ENCODE results near the gene TIGD3. TPM values are rescaled to one million over a fixed set of nuclear protein-coding genes. Genes with fewer than 3 reads are reported as not detected.
A peak's percentile ranks its signal among the peaks of the same experiment; 100 is the strongest.

Gene TIGD3
- total and polyA plus RNA-seq, 2 of the 13 experiments (the other 11 are each of a cell fraction or from before 2014, with no cell fraction given) = 0.49 to 4.9 TPM

GRCh38 chr11:65386307-65387140 lies 32.0 kb downstream of the TIGD3 start, which contains the start of gene FRMD8 (continued):
- TF ChIP-seq ZNF256 (CRISPR knock-in tag; conservative IDR thresholded peaks at IDR 0.05) (no peak), ZNF569 (CRISPR knock-in tag; IDR thresholded peaks at IDR 0.05; ENCODE audit: borderline replicate concordance) (peak; percentile 59; the same call in 1 of the 2 replicates), JUND (CRISPR knock-in tag; IDR thresholded peaks at IDR 0.05) (no peak), KLF15 (CRISPR knock-in tag; IDR thresholded peaks at IDR 0.05; ENCODE audit: borderline replicate concordance) (no peak), PBX2 (CRISPR knock-in tag; IDR thresholded peaks at IDR 0.05) (no peak), ZNF570 (CRISPR knock-in tag; IDR thresholded peaks at IDR 0.05; ENCODE audit: borderline replicate concordance) (no peak), PPARG (CRISPR knock-in tag; conservative IDR thresholded peaks at IDR 0.05) (no peak), MXD3 (CRISPR knock-in tag; IDR thresholded peaks at IDR 0.05) (peak; percentile 70; the same call in 1 of the 2 replicates), THAP8 (CRISPR knock-in tag; IDR thresholded peaks at IDR 0.05; ENCODE audit: borderline replicate concordance) (0 out of 2 replicates have a peak, but pooled peaks have one; percentile 68), ZGPAT (CRISPR knock-in tag; IDR thresholded peaks at IDR 0.05) (peak; percentile 61), SRSF9 (IDR thresholded peaks at IDR 0.05; ENCODE audit: borderline replicate concordance, insufficient read depth, low read depth, low read length, poor library complexity, severe bottlenecking) (no peak), ZNF274 (CRISPR knock-in tag; IDR thresholded peaks at IDR 0.05) (0 out of 2 replicates have a peak, but pooled peaks have one; percentile 12), ARNT2 (CRISPR knock-in tag; IDR thresholded peaks at IDR 0.05; ENCODE audit: low read depth) (peak; percentile 40; the same call in 1 of the 2 replicates)
- TF ChIP-seq, protein P1, sequence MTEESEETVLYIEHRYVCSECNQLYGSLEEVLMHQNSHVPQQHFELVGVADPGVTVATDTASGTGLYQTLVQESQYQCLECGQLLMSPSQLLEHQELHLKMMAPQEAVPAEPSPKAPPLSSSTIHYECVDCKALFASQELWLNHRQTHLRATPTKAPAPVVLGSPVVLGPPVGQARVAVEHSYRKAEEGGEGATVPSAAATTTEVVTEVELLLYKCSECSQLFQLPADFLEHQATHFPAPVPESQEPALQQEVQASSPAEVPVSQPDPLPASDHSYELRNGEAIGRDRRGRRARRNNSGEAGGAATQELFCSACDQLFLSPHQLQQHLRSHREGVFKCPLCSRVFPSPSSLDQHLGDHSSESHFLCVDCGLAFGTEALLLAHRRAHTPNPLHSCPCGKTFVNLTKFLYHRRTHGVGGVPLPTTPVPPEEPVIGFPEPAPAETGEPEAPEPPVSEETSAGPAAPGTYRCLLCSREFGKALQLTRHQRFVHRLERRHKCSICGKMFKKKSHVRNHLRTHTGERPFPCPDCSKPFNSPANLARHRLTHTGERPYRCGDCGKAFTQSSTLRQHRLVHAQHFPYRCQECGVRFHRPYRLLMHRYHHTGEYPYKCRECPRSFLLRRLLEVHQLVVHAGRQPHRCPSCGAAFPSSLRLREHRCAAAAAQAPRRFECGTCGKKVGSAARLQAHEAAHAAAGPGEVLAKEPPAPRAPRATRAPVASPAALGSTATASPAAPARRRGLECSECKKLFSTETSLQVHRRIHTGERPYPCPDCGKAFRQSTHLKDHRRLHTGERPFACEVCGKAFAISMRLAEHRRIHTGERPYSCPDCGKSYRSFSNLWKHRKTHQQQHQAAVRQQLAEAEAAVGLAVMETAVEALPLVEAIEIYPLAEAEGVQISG (CRISPR knock-in tag; IDR thresholded peaks at IDR 0.05) = peak; percentile 18; the same call in 1 of the 2 replicates
- TF ChIP-seq, protein P2, sequence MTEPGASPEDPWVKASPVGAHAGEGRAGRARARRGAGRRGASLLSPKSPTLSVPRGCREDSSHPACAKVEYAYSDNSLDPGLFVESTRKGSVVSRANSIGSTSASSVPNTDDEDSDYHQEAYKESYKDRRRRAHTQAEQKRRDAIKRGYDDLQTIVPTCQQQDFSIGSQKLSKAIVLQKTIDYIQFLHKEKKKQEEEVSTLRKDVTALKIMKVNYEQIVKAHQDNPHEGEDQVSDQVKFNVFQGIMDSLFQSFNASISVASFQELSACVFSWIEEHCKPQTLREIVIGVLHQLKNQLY (CRISPR knock-in tag; IDR thresholded peaks at IDR 0.05) = no peak
- TF ChIP-seq, protein P3, sequence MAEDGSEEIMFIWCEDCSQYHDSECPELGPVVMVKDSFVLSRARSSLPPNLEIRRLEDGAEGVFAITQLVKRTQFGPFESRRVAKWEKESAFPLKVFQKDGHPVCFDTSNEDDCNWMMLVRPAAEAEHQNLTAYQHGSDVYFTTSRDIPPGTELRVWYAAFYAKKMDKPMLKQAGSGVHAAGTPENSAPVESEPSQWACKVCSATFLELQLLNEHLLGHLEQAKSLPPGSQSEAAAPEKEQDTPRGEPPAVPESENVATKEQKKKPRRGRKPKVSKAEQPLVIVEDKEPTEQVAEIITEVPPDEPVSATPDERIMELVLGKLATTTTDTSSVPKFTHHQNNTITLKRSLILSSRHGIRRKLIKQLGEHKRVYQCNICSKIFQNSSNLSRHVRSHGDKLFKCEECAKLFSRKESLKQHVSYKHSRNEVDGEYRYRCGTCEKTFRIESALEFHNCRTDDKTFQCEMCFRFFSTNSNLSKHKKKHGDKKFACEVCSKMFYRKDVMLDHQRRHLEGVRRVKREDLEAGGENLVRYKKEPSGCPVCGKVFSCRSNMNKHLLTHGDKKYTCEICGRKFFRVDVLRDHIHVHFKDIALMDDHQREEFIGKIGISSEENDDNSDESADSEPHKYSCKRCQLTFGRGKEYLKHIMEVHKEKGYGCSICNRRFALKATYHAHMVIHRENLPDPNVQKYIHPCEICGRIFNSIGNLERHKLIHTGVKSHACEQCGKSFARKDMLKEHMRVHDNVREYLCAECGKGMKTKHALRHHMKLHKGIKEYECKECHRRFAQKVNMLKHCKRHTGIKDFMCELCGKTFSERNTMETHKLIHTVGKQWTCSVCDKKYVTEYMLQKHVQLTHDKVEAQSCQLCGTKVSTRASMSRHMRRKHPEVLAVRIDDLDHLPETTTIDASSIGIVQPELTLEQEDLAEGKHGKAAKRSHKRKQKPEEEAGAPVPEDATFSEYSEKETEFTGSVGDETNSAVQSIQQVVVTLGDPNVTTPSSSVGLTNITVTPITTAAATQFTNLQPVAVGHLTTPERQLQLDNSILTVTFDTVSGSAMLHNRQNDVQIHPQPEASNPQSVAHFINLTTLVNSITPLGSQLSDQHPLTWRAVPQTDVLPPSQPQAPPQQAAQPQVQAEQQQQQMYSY (CRISPR knock-in tag; IDR thresholded peaks at IDR 0.05) = no peak
